SU-DHL-6 (cell line): ENCODE results near the gene ZNF844.

Source experiments
- H2AFZ ChIP-seq: fragments of 200-600 bp; sonication (generic); 2 replicates; pipeline ENCODE4 v1.6.1; 2014; ENCODE audit warnings: low read depth, mild to moderate bottlenecking, moderate library complexity, mixed read lengths, antibody characterized with exemption, low read length; ENCODE audit not compliant: severe bottlenecking
- H3F3A ChIP-seq: fragments of 200-600 bp; shearing (Covaris generic); 2 replicates; pipeline ENCODE4 v1.6.0; 2016; ENCODE audit warnings: antibody characterized with exemption, mild to moderate bottlenecking; ENCODE audit not compliant: insufficient read depth
- H3K27ac ChIP-seq: fragments of 200-600 bp; sonication (generic); 2 replicates; pipeline ENCODE4 v1.5.1; 2016; ENCODE audit warnings: low read depth, mild to moderate bottlenecking, low read length, moderate library complexity, mixed read lengths
- H3K27me3 ChIP-seq: fragments of 200-600 bp; sonication (generic), shearing (Covaris generic); 2 replicates; pipeline ENCODE4 v1.6.0; 2014; ENCODE audit warnings: mild to moderate bottlenecking, low read length
- H3K36me3 ChIP-seq: fragments of 200-600 bp; sonication (generic); 2 replicates; pipeline ENCODE4 v1.6.1; 2014; ENCODE audit warnings: mild to moderate bottlenecking, low read length, mixed read lengths
- H3K4me2 ChIP-seq: fragments of 300-600, 200-600 bp; shearing (Covaris generic), sonication (generic); 2 replicates; pipeline ENCODE4 v1.6.0; 2014; ENCODE audit warnings: low read length, low read depth, mild to moderate bottlenecking; ENCODE audit not compliant: poor library complexity, severe bottlenecking
- H3K4me3 ChIP-seq: fragments of 200-600 bp; sonication (generic); 2 replicates; pipeline ENCODE4 v1.5.1; 2014; ENCODE audit warnings: antibody characterized with exemption, low read length, mild to moderate bottlenecking, mixed read lengths; ENCODE audit not compliant: insufficient read depth, poor library complexity, severe bottlenecking
- H3K79me2 ChIP-seq: fragments of 200-600 bp; sonication (generic); 2 replicates; pipeline ENCODE4 v1.6.1; 2014; ENCODE audit warnings: mild to moderate bottlenecking, low read length, moderate library complexity; ENCODE audit not compliant: insufficient read depth
- H3K9ac ChIP-seq: fragments of 200-600 bp; sonication (generic); 2 replicates; pipeline ENCODE4 v1.7.0; 2014; ENCODE audit warnings: mild to moderate bottlenecking, low read length
- H3K9me2 ChIP-seq: fragments of 200-600 bp; sonication (generic); replicated peaks from 2 replicates; pipeline ENCODE4 v1.6.1; 2014; ENCODE audit warnings: low read length; ENCODE audit not compliant: insufficient read depth
- H3K9me3 ChIP-seq: fragments of 200-600 bp; sonication (generic); 2 replicates; pipeline ENCODE4 v1.6.1; 2014; ENCODE audit warnings: low read length, mixed read lengths; ENCODE audit not compliant: insufficient read depth
- H4K20me1 ChIP-seq: fragments of 200-600 bp; sonication (generic); 2 replicates; pipeline ENCODE4 v1.6.1; 2014; ENCODE audit warnings: low read depth, mild to moderate bottlenecking, antibody characterized with exemption, low read length, moderate library complexity, mixed read lengths
- EZH2phosphoT487 ChIP-seq: fragments of 200-600 bp; sonication (generic), shearing (Covaris generic); conservative IDR thresholded peaks from 2 replicates; pipeline ENCODE4 v1.6.1; 2018; ENCODE audit warnings: mild to moderate bottlenecking, antibody characterized with exemption, low read length, moderate library complexity, mixed read lengths
- TF ChIP-seq, protein P1 (sequence below): fragments of 200-600 bp; sonication (generic); IDR thresholded peaks from one replicate; pipeline ENCODE4 v1.5.1; 2017; ENCODE audit warnings: antibody characterized with exemption, mild to moderate bottlenecking, low read length, moderate library complexity; ENCODE audit not compliant: insufficient read depth, poor library complexity, severe bottlenecking

Gene ZNF844

GRCh38 chr19:12042893-12043292 is 21.6 kb upstream of the ZNF844 start:
- TF ChIP-seq, protein P1, sequence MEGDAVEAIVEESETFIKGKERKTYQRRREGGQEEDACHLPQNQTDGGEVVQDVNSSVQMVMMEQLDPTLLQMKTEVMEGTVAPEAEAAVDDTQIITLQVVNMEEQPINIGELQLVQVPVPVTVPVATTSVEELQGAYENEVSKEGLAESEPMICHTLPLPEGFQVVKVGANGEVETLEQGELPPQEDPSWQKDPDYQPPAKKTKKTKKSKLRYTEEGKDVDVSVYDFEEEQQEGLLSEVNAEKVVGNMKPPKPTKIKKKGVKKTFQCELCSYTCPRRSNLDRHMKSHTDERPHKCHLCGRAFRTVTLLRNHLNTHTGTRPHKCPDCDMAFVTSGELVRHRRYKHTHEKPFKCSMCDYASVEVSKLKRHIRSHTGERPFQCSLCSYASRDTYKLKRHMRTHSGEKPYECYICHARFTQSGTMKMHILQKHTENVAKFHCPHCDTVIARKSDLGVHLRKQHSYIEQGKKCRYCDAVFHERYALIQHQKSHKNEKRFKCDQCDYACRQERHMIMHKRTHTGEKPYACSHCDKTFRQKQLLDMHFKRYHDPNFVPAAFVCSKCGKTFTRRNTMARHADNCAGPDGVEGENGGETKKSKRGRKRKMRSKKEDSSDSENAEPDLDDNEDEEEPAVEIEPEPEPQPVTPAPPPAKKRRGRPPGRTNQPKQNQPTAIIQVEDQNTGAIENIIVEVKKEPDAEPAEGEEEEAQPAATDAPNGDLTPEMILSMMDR, result no peak
- no peak for TF ChIP-seq EZH2phosphoT487
- H3K79me2 ChIP-seq, result no peaks in the 10 kb centered on the region

GRCh38 chr19:12043752-12044422 is 20.6 kb upstream of the ZNF844 start:
- Histone ChIP-seq H3K27ac (no peak overlapping the region), H3K9me3 (peaks cover 29% of the 10 kb centered on the region), H4K20me1 (no peaks in the 10 kb centered on the region), H3K4me3 (no peak overlapping the region), H3K36me3 (peaks cover 27% of the 10 kb centered on the region), H3K9me2 (no peaks in the 10 kb centered on the region), H3K27me3 (no peaks in the 10 kb centered on the region), H3K79me2 (no peaks in the 10 kb centered on the region), H2AFZ (no peak overlapping the region), H3K4me2 (no peak overlapping the region), H3F3A (no peaks in the 10 kb centered on the region), H3K9ac (no peak overlapping the region)
- TF ChIP-seq, protein P1, result no peak
- TF ChIP-seq EZH2phosphoT487, result no peak

More at GRCh38 chr19:12042893-12043292, 21.6 kb upstream of the ZNF844 start:
- H3K4me2 ChIP-seq, result no peak overlapping the region
- H3K9ac ChIP-seq, result no peak overlapping the region
- no peaks in the 10 kb centered on the region for H3K9me2 ChIP-seq
- H3K9me3 ChIP-seq, result peaks cover 29% of the 10 kb centered on the region
- no peak overlapping the region for H3K4me3 ChIP-seq
- no peak overlapping the region for H2AFZ ChIP-seq
- H3F3A ChIP-seq, result no peaks in the 10 kb centered on the region
- H3K27ac ChIP-seq, result no peak overlapping the region
- H4K20me1 ChIP-seq, result no peaks in the 10 kb centered on the region
- no peaks in the 10 kb centered on the region for H3K27me3 ChIP-seq
- peaks cover 27% of the 10 kb centered on the region for H3K36me3 ChIP-seq

DNA sequence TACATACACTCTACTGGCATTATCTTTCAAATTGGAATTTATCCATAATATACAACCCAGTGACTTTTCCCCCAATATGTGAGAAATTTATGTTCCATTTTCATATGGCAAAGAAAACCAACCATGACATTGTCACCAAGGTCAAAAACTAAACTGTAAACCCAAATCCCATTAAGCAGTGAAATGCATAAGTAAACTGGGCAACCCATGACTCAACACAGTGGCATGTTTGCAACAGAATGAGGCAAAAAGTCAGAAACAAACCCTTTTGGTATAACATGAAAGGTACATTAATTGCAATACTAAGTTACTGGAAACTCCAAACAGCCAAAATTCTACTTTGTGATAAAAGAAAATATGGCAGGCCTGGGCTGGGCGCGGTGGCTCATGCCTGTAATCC is 16.7 kb upstream of the ZNF844 start:
- H4K20me1 ChIP-seq, result no peaks in the 10 kb centered on the region
- H3K9me2 ChIP-seq, result no peaks in the 10 kb centered on the region
- no peak overlapping the region for H3K4me2 ChIP-seq
- peaks cover 27% of the 10 kb centered on the region for H3K36me3 ChIP-seq
- TF ChIP-seq, protein P1, result no peak
- TF ChIP-seq EZH2phosphoT487, result no peak
- H3K27me3 ChIP-seq, result no peaks in the 10 kb centered on the region
- H3K4me3 ChIP-seq, result no peak overlapping the region
- H3K27ac ChIP-seq, result no peak overlapping the region
- H3K79me2 ChIP-seq, result peaks cover 5% of the 10 kb centered on the region; the same call in 1 of the 2 replicates
- H3K9ac ChIP-seq, result no peak overlapping the region
- peaks cover 5% of the 10 kb centered on the region; the same call in 1 of the 2 replicates for H3F3A ChIP-seq
- no peak overlapping the region for H2AFZ ChIP-seq
- peaks cover 25% of the 10 kb centered on the region for H3K9me3 ChIP-seq
